Measurements from ENCODE around the gene ARHGEF17. TPM values are rescaled to one million over a fixed set of nuclear protein-coding genes. Genes with fewer than 3 reads are reported as not detected.
A peak's percentile ranks its signal among the peaks of the same experiment; 100 is the strongest.

ARHGEF17 gene
- total RNA-seq, 1 donor from 2014 or later, result 19.3 TPM

DNA sequence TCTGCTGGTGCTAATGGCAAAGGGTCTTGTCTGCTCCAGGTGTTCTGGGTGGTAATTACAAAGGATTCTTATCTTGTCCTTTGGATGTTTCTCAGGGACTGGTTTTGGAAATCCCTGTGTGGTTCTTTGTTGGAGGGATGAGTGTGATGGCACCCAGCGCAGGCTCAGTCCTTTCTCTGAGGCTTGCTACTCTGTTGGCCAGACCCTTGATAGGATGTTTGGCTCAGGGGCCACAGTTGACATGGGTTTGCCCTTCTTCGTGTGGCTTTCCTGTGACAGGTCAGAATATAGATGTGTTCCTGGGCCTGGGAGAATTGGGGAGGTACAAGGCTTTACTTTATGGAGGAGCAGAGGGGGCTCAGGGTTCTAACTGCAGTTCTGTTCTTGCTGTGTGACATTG, 4.0 kb downstream of the ARHGEF17 start:
- Histone ChIP-seq H3K27ac (ENCODE audit: low read depth, low read length) (peak overlapping the region; percentile 62), H3K9ac (ENCODE audit: low read depth in 1 of 3, low read length in 3 of 3) (peak overlapping the region; percentile 32 to 82 (median 52)), H3K36me3 (ENCODE audit: control insufficient read depth in 3 of 3, insufficient read depth in 3 of 3, low read length in 3 of 3) (peaks cover 0 to 5% (median 3%) of the 10 kb centered on the region in 3 donors), H3K4me3 (ENCODE audit: low read length in 3 of 3) (peak overlapping the region; percentile 40 to 67 (median 62)), H3K4me1 (ENCODE audit: control insufficient read depth in 3 of 3, insufficient read depth in 3 of 3, low read length in 3 of 3) (peaks cover 46 to 55% (median 54%) of the 10 kb centered on the region in 3 donors), H3K27me3 (ENCODE audit: control insufficient read depth in 3 of 3, insufficient read depth in 3 of 3, low read length in 3 of 3) (no peaks in the 10 kb centered on the region), H3K9me3 (ENCODE audit: control insufficient read depth in 3 of 3, low read length in 3 of 3) (no peaks in the 10 kb centered on the region)

GRCh38 chr11:73312851-73313327, 4.8 kb downstream of the ARHGEF17 start:
- no peaks in the 10 kb centered on the region for H3K27me3 ChIP-seq (ENCODE audit: control insufficient read depth in 3 of 3, insufficient read depth in 3 of 3, low read length in 3 of 3)
- H3K4me1 ChIP-seq (ENCODE audit: control insufficient read depth in 3 of 3, insufficient read depth in 3 of 3, low read length in 3 of 3), result peaks cover 50 to 60% (median 57%) of the 10 kb centered on the region in 3 donors
- H3K9ac ChIP-seq (ENCODE audit: low read depth in 1 of 3, low read length in 3 of 3), result peak overlapping the region; percentile 32 to 82 (median 57)

GRCh38 chr11:73313652-73314051, 5.6 kb downstream of the ARHGEF17 start:
- Histone ChIP-seq H3K36me3 (ENCODE audit: control insufficient read depth in 3 of 3, insufficient read depth in 3 of 3, low read length in 3 of 3) (peaks cover 0 to 5% (median 3%) of the 10 kb centered on the region in 3 donors), H3K27ac (ENCODE audit: low read depth, low read length) (peak overlapping the region; percentile 62), H3K9me3 (ENCODE audit: control insufficient read depth in 3 of 3, low read length in 3 of 3) (no peaks in the 10 kb centered on the region), H3K4me1 (ENCODE audit: control insufficient read depth in 3 of 3, insufficient read depth in 3 of 3, low read length in 3 of 3) (peaks cover 48 to 61% (median 51%) of the 10 kb centered on the region in 3 donors), H3K4me3 (ENCODE audit: low read length in 3 of 3) (peak overlapping the region in 2 of 3 donors; percentile 34 to 35), H3K27me3 (ENCODE audit: control insufficient read depth in 3 of 3, insufficient read depth in 3 of 3, low read length in 3 of 3) (no peaks in the 10 kb centered on the region), H3K9ac (ENCODE audit: low read depth in 1 of 3, low read length in 3 of 3) (peak overlapping the region; percentile 3 to 82 (median 57))

More at GRCh38 chr11:73312851-73313327, 4.8 kb downstream of the ARHGEF17 start:
- peak overlapping the region; percentile 62 for H3K27ac ChIP-seq (ENCODE audit: low read depth, low read length)
- peak overlapping the region; percentile 16 to 52 (median 40) for H3K4me3 ChIP-seq (ENCODE audit: low read length in 3 of 3)
- peaks cover 0 to 5% (median 3%) of the 10 kb centered on the region in 3 donors for H3K36me3 ChIP-seq (ENCODE audit: control insufficient read depth in 3 of 3, insufficient read depth in 3 of 3, low read length in 3 of 3)
- H3K9me3 ChIP-seq (ENCODE audit: control insufficient read depth in 3 of 3, low read length in 3 of 3), result no peaks in the 10 kb centered on the region

DNA sequence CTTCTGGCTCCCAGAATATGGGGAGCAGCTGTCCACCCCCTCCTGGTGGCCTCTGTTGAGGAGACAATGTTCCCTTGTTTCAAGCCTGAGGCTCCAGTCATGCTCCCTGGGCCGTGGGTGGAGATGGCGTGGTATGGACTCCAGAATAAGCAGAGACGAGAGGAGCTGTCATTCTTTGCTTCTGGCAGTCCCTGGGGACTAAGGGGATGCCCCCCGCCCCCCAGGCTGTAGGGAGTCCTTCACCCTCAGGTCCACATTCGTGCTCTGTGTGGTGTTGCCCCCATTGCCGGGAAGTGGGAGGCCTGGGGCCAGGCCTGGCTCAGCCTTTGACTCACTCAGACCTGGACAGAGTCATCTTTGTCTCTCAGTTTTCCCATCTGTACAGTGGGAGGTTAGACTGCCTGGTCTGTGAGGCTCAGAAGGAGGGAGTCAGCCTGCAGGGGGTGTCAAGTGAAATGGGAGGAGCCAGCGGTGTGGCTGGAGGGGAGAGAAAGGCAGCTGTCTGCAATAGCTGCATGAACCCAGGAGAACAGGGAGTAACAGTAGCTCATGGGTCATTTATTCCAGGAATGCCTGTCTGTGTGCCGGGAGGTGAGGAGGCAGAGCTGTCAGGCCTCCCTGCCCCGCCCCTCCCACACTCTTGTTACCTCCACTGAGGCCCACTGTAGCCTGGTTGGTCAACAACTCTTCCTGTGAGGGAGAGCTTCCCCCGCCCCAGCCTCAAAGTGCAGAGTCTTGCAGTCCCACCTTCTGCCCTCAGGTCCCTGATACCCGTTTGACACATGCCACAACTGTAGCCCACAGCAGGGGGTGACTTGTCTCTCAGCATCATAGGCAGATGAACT, 6.3 kb downstream of the ARHGEF17 start:
- Histone ChIP-seq H3K27me3 (ENCODE audit: control insufficient read depth in 3 of 3, insufficient read depth in 3 of 3, low read length in 3 of 3) (no peaks in the 10 kb centered on the region), H3K9me3 (ENCODE audit: control insufficient read depth in 3 of 3, low read length in 3 of 3) (no peaks in the 10 kb centered on the region), H3K4me3 (ENCODE audit: low read length in 3 of 3) (peak overlapping the region; percentile 27 to 35 (median 34)), H3K36me3 (ENCODE audit: control insufficient read depth in 3 of 3, insufficient read depth in 3 of 3, low read length in 3 of 3) (peaks cover 0 to 5% (median 3%) of the 10 kb centered on the region in 3 donors), H3K27ac (ENCODE audit: low read depth, low read length) (peak overlapping the region; percentile 62), H3K4me1 (ENCODE audit: control insufficient read depth in 3 of 3, insufficient read depth in 3 of 3, low read length in 3 of 3) (peaks cover 46 to 61% (median 48%) of the 10 kb centered on the region in 3 donors), H3K9ac (ENCODE audit: low read depth in 1 of 3, low read length in 3 of 3) (peak overlapping the region; percentile 3 to 82 (median 17))

GRCh38 chr11:73315293-73316020, 7.4 kb downstream of the ARHGEF17 start:
- peaks cover 0 to 5% (median 3%) of the 10 kb centered on the region in 3 donors for H3K36me3 ChIP-seq (ENCODE audit: control insufficient read depth in 3 of 3, insufficient read depth in 3 of 3, low read length in 3 of 3)
- H3K4me3 ChIP-seq (ENCODE audit: low read length in 3 of 3), result no peak overlapping the region
- H3K27me3 ChIP-seq (ENCODE audit: control insufficient read depth in 3 of 3, insufficient read depth in 3 of 3, low read length in 3 of 3), result no peaks in the 10 kb centered on the region
- peak overlapping the region; percentile 62 for H3K27ac ChIP-seq (ENCODE audit: low read depth, low read length)
- H3K9ac ChIP-seq (ENCODE audit: low read depth in 1 of 3, low read length in 3 of 3), result peak overlapping the region in 1 of 3 donors; percentile 8
- peaks cover 42 to 58% (median 50%) of the 10 kb centered on the region in 3 donors for H3K4me1 ChIP-seq (ENCODE audit: control insufficient read depth in 3 of 3, insufficient read depth in 3 of 3, low read length in 3 of 3)
- no peaks in the 10 kb centered on the region for H3K9me3 ChIP-seq (ENCODE audit: control insufficient read depth in 3 of 3, low read length in 3 of 3)

DNA sequence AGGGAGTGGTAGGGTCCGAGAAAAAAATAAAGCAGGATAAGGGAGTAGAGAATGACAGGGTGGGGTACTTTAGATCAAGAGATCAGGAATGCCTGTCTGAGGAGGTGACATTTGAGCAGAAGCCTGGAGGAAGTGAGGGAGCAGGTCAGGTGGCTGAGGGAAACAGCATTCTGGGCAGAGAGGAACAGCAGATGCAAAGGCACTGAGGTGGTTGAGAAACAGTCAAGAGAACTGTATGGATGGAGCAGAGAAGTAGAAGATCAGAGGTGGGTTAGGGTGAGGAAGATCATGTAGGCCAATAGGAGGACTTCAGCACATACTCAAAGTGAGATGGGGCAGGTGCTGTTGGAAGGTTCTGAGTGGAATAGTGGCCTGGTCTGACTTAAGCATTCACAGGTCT, 8.3 kb downstream of the ARHGEF17 start:
- Histone ChIP-seq H3K27me3 (ENCODE audit: control insufficient read depth in 3 of 3, insufficient read depth in 3 of 3, low read length in 3 of 3) (no peaks in the 10 kb centered on the region), H3K9ac (ENCODE audit: low read depth in 1 of 3, low read length in 3 of 3) (no peak overlapping the region), H3K27ac (ENCODE audit: low read depth, low read length) (peak overlapping the region; percentile 54), H3K4me1 (ENCODE audit: control insufficient read depth in 3 of 3, insufficient read depth in 3 of 3, low read length in 3 of 3) (peaks cover 51 to 60% (median 54%) of the 10 kb centered on the region in 3 donors), H3K4me3 (ENCODE audit: low read length in 3 of 3) (no peak overlapping the region), H3K9me3 (ENCODE audit: control insufficient read depth in 3 of 3, low read length in 3 of 3) (no peaks in the 10 kb centered on the region), H3K36me3 (ENCODE audit: control insufficient read depth in 3 of 3, insufficient read depth in 3 of 3, low read length in 3 of 3) (peaks cover 0 to 5% (median 3%) of the 10 kb centered on the region in 3 donors)

- H3K27me3 ChIP-seq (ENCODE audit: control insufficient read depth in 3 of 3, insufficient read depth in 3 of 3, low read length in 3 of 3), result no peaks in the 10 kb centered on the region
- peak overlapping the region in 2 of 3 donors; percentile 10 to 13 for H3K4me3 ChIP-seq (ENCODE audit: low read length in 3 of 3)
- peaks cover 55 to 61% (median 60%) of the 10 kb centered on the region in 3 donors for H3K4me1 ChIP-seq (ENCODE audit: control insufficient read depth in 3 of 3, insufficient read depth in 3 of 3, low read length in 3 of 3)
- H3K36me3 ChIP-seq (ENCODE audit: control insufficient read depth in 3 of 3, insufficient read depth in 3 of 3, low read length in 3 of 3), result peaks cover 0 to 3% (median 0%) of the 10 kb centered on the region in 3 donors
- H3K27ac ChIP-seq (ENCODE audit: low read depth, low read length), result peak overlapping the region; percentile 54
- no peaks in the 10 kb centered on the region for H3K9me3 ChIP-seq (ENCODE audit: control insufficient read depth in 3 of 3, low read length in 3 of 3)
- H3K9ac ChIP-seq (ENCODE audit: low read depth in 1 of 3, low read length in 3 of 3), result peak overlapping the region in 2 of 3 donors; percentile 8 to 25
Observed at GRCh38 chr11:73317373-73317772, 9.3 kb downstream of the ARHGEF17 start.

- peak overlapping the region in 2 of 3 donors; percentile 8 to 25 for H3K9ac ChIP-seq (ENCODE audit: low read depth in 1 of 3, low read length in 3 of 3)
- H3K9me3 ChIP-seq (ENCODE audit: control insufficient read depth in 3 of 3, low read length in 3 of 3), result no peaks in the 10 kb centered on the region
- H3K4me3 ChIP-seq (ENCODE audit: low read length in 3 of 3), result peak overlapping the region in 1 of 3 donors; percentile 13
- no peaks in the 10 kb centered on the region for H3K27me3 ChIP-seq (ENCODE audit: control insufficient read depth in 3 of 3, insufficient read depth in 3 of 3, low read length in 3 of 3)
- H3K36me3 ChIP-seq (ENCODE audit: control insufficient read depth in 3 of 3, insufficient read depth in 3 of 3, low read length in 3 of 3), result peaks cover 0 to 3% (median 0%) of the 10 kb centered on the region in 3 donors
- H3K27ac ChIP-seq (ENCODE audit: low read depth, low read length), result peak overlapping the region; percentile 54
- H3K4me1 ChIP-seq (ENCODE audit: control insufficient read depth in 3 of 3, insufficient read depth in 3 of 3, low read length in 3 of 3), result peaks cover 57 to 61% (median 61%) of the 10 kb centered on the region in 3 donors
Observed at GRCh38 chr11:73317803-73318202, 9.7 kb downstream of the ARHGEF17 start.

- Histone ChIP-seq H3K27ac (ENCODE audit: low read depth, low read length) (peak overlapping the region; percentile 54), H3K4me1 (ENCODE audit: control insufficient read depth in 3 of 3, insufficient read depth in 3 of 3, low read length in 3 of 3) (peaks cover 60 to 64% (median 61%) of the 10 kb centered on the region in 3 donors), H3K4me3 (ENCODE audit: low read length in 3 of 3) (no peak overlapping the region)
Observed at GRCh38 chr11:73318501-73319011, 10.5 kb downstream of the ARHGEF17 start.

More at GRCh38 chr11:73318501-73319011, 10.5 kb downstream of the ARHGEF17 start:
- no peaks in the 10 kb centered on the region for H3K9me3 ChIP-seq (ENCODE audit: control insufficient read depth in 3 of 3, low read length in 3 of 3)
- no peak overlapping the region for H3K9ac ChIP-seq (ENCODE audit: low read depth in 1 of 3, low read length in 3 of 3)
- peaks cover 0 to under 1% (median 0%) of the 10 kb centered on the region in 3 donors for H3K36me3 ChIP-seq (ENCODE audit: control insufficient read depth in 3 of 3, insufficient read depth in 3 of 3, low read length in 3 of 3)
- no peaks in the 10 kb centered on the region for H3K27me3 ChIP-seq (ENCODE audit: control insufficient read depth in 3 of 3, insufficient read depth in 3 of 3, low read length in 3 of 3)

Measured in skeletal muscle tissue (tissue), 4 donors.